Skeletal muscle tissue (tissue), 4 donors: ENCODE results near the gene MICAL3. TPM values are rescaled to one million over a fixed set of nuclear protein-coding genes. Genes with fewer than 3 reads are reported as not detected.

Experiments
- H3K27ac ChIP-seq: one replicate; pipeline ENCODE4 v1.7.0; 2013; ENCODE audit warnings: mild to moderate bottlenecking, low read depth, low read length, inconsistent platforms
- H3K27me3 ChIP-seq, 3 donors: one replicate each; pipeline ENCODE4 v1.7.0; 2013; ENCODE audit warnings: low read length in 3 of 3; ENCODE audit not compliant: control insufficient read depth in 3 of 3, insufficient read depth in 3 of 3
- H3K36me3 ChIP-seq, 3 donors: one replicate each; pipeline ENCODE4 v1.7.0; 2013; ENCODE audit warnings: low read length in 3 of 3; ENCODE audit not compliant: control insufficient read depth in 3 of 3, insufficient read depth in 3 of 3
- H3K4me1 ChIP-seq, 3 donors: one replicate each; pipeline ENCODE4 v1.7.0; 2013; ENCODE audit warnings: low read length in 3 of 3, mild to moderate bottlenecking in 3 of 3; ENCODE audit not compliant: control insufficient read depth in 3 of 3, insufficient read depth in 3 of 3
- H3K4me3 ChIP-seq, 3 donors: one replicate each; pipeline ENCODE4 v1.7.0; 2013; ENCODE audit warnings: low read length in 3 of 3
- H3K9ac ChIP-seq, 3 donors: one replicate each; pipeline ENCODE4 v1.7.0; 2013; ENCODE audit warnings: low read length in 3 of 3, mild to moderate bottlenecking in 3 of 3, moderate library complexity in 2 of 3, low read depth in 1 of 3
- H3K9me3 ChIP-seq, 3 donors: one replicate each; pipeline ENCODE4 v1.7.0; 2013; ENCODE audit warnings: low read length in 3 of 3; ENCODE audit not compliant: control insufficient read depth in 3 of 3
- total RNA-seq: library from RNA; depleted of rRNA; stranded (reverse); fragments of >200 nt; gene quantifications from one replicate; pipeline ENCODE4 v1.2.3, GENCODE V29; 2014
- donor health status: Osteomylitis.

The MICAL3 gene
- total RNA-seq, 1 donor from 2014 or later, result 20.9 TPM

DNA sequence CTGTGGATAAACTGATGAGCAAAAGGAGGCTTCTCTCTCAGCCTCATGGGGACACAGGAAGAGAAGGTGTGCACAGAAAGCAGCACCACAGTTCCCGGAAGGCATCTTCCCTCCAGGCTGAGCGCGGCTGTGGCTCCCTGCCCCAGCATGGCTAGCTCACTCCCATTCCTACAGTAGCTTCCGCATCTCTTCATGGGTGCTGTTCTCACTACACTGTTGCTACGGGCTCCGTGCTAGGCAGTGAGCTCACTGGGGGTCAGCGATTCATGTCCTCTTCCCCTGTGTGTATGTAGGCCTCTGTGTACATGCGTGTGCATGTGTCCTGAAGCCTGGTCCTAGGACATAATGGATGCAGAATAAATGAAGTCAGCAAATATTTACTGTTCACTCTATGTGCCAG lies 64.3 kb downstream of the MICAL3 start:
- peaks cover 10 to 35% (median 32%) of the 10 kb centered on the region in 3 donors for H3K4me1 ChIP-seq
- H3K27me3 ChIP-seq, result no peaks in the 10 kb centered on the region
- no peak overlapping the region for H3K4me3 ChIP-seq
- H3K27ac ChIP-seq, result no peak overlapping the region
- no peaks in the 10 kb centered on the region for H3K9me3 ChIP-seq
- peaks cover 3 to 4% (median 4%) of the 10 kb centered on the region in 3 donors for H3K36me3 ChIP-seq
- peak overlapping the region in 1 of 3 donors; percentile 8 for H3K9ac ChIP-seq

DNA sequence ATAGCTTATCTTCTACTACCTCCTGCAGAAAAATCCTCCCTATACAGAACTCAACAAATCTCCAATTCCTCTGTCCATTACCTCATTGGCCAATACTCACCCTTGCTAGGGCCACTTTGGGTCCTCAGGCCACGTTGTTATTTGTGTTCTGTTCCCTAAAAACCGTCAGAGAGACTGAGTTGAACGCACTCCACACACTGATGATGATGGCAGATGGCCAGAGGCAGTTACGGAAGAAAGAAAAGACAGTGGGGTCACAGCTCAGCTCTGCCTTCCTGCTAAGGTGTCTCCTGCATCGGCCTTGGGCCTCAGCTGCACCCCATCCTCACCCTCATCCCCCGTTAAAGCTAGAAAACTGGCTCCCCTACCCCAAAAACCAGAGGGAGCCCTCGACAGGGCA lies 66.2 kb downstream of the MICAL3 start:
- H3K27ac ChIP-seq, result no peak overlapping the region
- H3K4me1 ChIP-seq, result peaks cover 5 to 31% (median 23%) of the 10 kb centered on the region in 3 donors
- no peaks in the 10 kb centered on the region for H3K9me3 ChIP-seq
- H3K9ac ChIP-seq, result no peak overlapping the region
- H3K27me3 ChIP-seq, result no peaks in the 10 kb centered on the region
- H3K4me3 ChIP-seq, result no peak overlapping the region
- peaks cover 3 to 4% (median 4%) of the 10 kb centered on the region in 3 donors for H3K36me3 ChIP-seq

DNA sequence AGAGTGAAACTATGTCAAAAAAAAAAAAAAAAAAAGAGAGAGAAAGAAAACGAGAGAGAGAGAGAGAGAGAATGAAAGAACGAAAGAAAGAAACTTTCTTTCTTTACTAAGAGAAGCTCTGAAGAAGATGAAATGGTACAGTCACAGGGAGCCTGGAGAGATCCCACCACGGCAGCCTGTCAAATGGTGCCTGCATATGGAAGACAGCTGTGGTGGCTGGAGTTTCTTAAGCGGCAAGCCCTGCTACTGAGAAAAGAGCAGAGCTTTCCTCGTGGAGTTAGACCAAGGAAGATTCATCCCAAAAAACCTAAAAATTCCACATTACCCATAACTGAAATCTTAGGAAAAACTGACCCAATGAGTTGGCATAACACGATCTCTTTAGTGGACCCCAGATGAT lies 66.7 kb downstream of the MICAL3 start:
- H3K36me3 ChIP-seq, result peaks cover 3 to 4% (median 4%) of the 10 kb centered on the region in 3 donors
- H3K27me3 ChIP-seq, result no peaks in the 10 kb centered on the region
- H3K4me3 ChIP-seq, result no peak overlapping the region
- peaks cover 5 to 31% (median 26%) of the 10 kb centered on the region in 3 donors for H3K4me1 ChIP-seq
- no peak overlapping the region for H3K27ac ChIP-seq
- H3K9me3 ChIP-seq, result no peaks in the 10 kb centered on the region
- no peak overlapping the region for H3K9ac ChIP-seq

DNA sequence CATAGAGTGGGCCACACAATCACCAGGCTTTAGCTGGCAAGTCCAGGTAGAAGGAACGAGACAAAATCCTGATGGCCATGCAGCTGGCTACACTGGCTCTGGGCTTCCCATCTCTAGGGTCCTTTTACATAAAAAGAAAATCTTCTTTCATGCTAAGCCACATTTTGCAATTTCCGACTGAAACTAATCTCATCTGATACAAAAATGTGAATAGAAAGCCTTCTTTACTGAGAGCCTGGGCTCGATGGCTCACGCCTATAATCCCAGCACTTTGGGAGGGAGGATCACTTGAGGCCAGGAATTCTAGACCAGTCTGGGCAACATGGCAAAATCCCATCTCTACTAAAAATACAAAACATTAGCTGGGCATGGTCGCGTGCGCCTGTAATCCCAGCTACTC lies 67.2 kb downstream of the MICAL3 start:
- Histone ChIP-seq H3K9me3 (no peaks in the 10 kb centered on the region), H3K9ac (no peak overlapping the region), H3K4me3 (no peak overlapping the region), H3K4me1 (peaks cover 10 to 34% (median 30%) of the 10 kb centered on the region in 3 donors), H3K27ac (no peak overlapping the region), H3K27me3 (no peaks in the 10 kb centered on the region), H3K36me3 (peaks cover 3 to 4% (median 4%) of the 10 kb centered on the region in 3 donors)

DNA sequence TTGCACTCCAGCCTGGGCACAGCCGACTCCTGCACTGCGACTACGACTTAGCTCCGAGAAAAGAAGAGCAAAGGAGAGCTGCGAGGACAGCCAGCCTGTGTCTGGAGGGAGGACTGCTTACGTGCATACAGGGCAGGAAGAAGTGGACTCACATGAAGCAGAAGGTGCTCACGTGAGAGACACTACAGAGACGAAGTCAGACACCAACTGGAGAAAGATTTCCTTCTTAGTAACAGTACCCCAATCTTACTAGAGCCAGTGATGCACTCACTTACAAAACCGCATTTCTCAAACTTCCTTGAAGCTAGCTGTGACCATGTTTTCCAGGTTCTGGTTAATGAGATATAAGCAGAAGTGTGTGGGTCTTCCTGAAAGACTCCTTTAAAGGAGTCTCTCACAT lies 67.7 kb downstream of the MICAL3 start:
- Histone ChIP-seq H3K4me1 (peaks cover 10 to 32% (median 31%) of the 10 kb centered on the region in 3 donors), H3K27me3 (no peaks in the 10 kb centered on the region), H3K9ac (no peak overlapping the region), H3K4me3 (no peak overlapping the region), H3K36me3 (peaks cover 3 to 4% (median 4%) of the 10 kb centered on the region in 3 donors), H3K27ac (no peak overlapping the region), H3K9me3 (no peaks in the 10 kb centered on the region)

DNA sequence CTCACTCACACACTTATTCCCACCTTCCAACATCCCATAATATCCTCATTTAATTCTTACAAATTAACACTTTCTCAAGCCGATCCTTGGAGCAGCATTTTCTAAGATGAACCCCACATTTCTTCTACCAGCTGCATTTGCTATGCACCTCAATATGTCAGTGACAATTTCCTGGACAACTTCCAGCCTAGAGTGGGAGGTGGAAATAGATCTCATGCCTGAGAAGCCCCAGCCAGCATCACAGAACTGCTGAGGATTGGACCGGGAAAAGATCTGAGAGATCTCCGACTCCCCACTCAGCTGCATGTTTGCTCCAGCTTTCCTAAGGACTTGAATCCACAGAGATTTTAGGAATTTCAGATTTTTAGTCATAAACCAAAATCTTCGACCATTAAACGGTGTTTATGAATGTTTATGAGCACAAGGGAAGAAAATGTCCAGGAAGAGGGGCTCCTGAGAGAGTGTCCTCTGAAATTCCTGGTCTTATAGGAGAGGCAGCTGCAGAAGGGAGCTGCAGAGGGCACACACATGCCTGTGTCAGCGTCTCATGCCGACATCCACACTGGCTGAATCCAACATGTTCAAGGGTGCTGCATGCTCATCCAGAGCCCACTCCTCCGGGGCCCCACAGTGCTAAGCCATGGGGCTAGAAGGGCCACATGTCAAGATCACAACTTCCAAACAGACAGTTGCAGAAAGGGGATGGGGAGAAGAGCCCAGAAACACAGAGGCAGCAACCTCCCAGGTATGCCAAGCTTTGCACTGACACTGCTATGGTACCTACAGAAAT lies 68.6 kb downstream of the MICAL3 start:
- peaks cover 3 to 4% (median 4%) of the 10 kb centered on the region in 3 donors for H3K36me3 ChIP-seq
- peak overlapping the region in 1 of 3 donors; percentile 54 for H3K9ac ChIP-seq
- H3K9me3 ChIP-seq, result no peaks in the 10 kb centered on the region
- no peaks in the 10 kb centered on the region for H3K27me3 ChIP-seq
- H3K4me3 ChIP-seq, result no peak overlapping the region
- no peak overlapping the region for H3K27ac ChIP-seq
- peaks cover 15 to 37% (median 36%) of the 10 kb centered on the region in 3 donors for H3K4me1 ChIP-seq

- Histone ChIP-seq H3K27me3 (no peaks in the 10 kb centered on the region), H3K4me3 (no peak overlapping the region), H3K9ac (no peak overlapping the region), H3K4me1 (peaks cover 15 to 41% (median 38%) of the 10 kb centered on the region in 3 donors), H3K9me3 (no peaks in the 10 kb centered on the region), H3K27ac (no peak overlapping the region), H3K36me3 (peaks cover 3 to 4% (median 3%) of the 10 kb centered on the region in 3 donors)
These were observed 69.3 kb downstream of the MICAL3 start for GRCh38 chr22:17954860-17955587.

DNA sequence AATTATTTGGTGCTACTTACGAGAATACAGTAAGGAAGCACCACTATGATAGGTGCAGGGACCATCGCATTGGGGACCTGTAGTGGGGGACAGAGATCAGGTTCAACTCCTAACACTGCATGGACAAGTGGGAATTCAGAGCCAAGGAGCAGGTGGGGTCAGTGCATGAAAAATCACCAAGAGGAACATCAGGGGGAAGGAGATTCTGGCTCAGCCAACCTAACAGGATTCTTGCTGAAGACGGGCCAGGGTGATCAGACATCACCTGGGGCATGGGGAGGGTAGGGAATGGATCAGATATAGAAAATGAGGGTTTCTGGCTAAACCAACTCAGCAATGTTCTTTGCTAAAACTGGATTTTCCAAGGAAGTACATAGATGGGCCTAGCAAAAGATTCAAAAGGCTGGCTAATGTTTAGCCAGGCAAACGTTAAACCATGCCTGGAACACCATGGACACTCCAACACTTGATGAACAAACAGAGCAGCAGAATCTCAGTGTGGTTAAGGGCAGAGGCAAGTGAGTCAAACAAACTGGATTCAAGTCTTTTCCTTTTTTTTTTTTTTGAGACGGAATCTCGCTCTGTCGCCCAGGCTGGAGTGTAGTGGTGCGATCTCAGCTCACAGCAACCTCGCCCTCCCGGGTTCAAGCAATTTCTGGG lies 70.0 kb downstream of the MICAL3 start:
- peaks cover 0 to 3% (median 0%) of the 10 kb centered on the region in 3 donors for H3K36me3 ChIP-seq
- H3K4me3 ChIP-seq, result no peak overlapping the region
- no peaks in the 10 kb centered on the region for H3K9me3 ChIP-seq
- H3K27ac ChIP-seq, result no peak overlapping the region
- no peak overlapping the region for H3K9ac ChIP-seq
- H3K4me1 ChIP-seq, result peaks cover 21 to 48% (median 44%) of the 10 kb centered on the region in 3 donors
- no peaks in the 10 kb centered on the region for H3K27me3 ChIP-seq

- Histone ChIP-seq H3K27me3 (no peaks in the 10 kb centered on the region), H3K4me3 (no peak overlapping the region), H3K27ac (no peak overlapping the region), H3K9me3 (no peaks in the 10 kb centered on the region), H3K4me1 (peaks cover 23 to 55% (median 43%) of the 10 kb centered on the region in 3 donors), H3K36me3 (peaks cover 0 to under 1% (median 0%) of the 10 kb centered on the region in 3 donors), H3K9ac (no peak overlapping the region)
These were observed 71.2 kb downstream of the MICAL3 start for GRCh38 chr22:17953147-17953546.
